Jurkat, Clone E6-1 (cell line): Measurements from ENCODE around the gene FOXO6.
A peak's percentile ranks its signal among the peaks of the same experiment; 100 is the strongest.

Source experiments
- DNase-seq: peaks from one replicate; pipeline ENCODE4 v3.0.0-alpha.2; 2011; ENCODE audit warnings: low read depth, low spot score
- H3K4me3 ChIP-seq: 2 replicates; pipeline ENCODE4 v1.5.1; 2011; ENCODE audit warnings: mild to moderate bottlenecking, low read length, control low read depth, moderate library complexity

The FOXO6 gene

GRCh38 chr1:41362749-41363590 is 1.7 kb downstream of the FOXO6 start:
- no peak for DNase-seq
- H3K4me3 ChIP-seq = no peak overlapping the region

- no peak overlapping the region for H3K4me3 ChIP-seq
- no peak for DNase-seq
These were observed 2.5 kb downstream of the FOXO6 start for GRCh38 chr1:41363591-41364320.

DNA sequence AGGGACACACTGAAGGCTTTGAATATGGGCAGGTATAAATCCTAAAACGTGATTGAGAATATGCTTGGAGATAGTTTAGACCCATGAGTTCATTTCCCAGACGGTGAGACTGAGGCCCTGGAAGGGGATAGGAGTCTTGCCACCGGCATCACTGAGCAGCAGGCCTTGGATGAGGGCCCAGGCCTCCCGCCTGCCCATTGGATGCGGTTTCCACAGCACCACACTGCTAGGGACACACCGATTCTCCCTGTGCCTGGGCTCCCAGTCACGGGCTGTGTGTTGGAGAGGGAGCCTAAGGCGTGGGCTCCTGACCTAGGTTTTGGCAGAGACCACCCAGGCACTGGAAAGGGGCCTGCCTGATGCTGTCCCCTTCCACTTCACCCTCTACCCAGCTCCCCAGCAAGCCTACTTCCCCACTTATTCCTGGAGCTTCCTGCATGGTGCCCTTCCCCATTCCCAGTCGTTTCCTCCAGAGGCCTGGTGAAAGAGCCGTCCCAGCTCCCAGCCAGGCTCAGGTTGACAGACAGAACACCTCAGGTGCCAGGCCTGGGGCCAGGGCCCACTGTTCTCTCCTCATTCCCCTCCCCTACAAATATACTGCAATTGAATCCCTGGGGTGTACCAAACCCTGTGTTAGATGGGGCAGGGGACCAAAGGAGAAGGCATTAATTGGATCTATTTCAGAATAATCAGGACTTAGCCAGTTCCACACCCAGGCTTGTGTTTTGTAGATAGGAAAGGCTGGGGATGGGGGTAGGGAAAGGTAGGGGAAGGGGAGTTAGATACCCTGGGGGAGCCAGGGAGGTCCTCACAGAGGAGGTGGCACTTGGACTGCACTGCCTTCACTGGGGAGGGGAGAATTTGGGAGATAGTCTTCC is 3.4 kb downstream of the FOXO6 start:
- DNase-seq = no peak
- H3K4me3 ChIP-seq = no peak overlapping the region

DNA sequence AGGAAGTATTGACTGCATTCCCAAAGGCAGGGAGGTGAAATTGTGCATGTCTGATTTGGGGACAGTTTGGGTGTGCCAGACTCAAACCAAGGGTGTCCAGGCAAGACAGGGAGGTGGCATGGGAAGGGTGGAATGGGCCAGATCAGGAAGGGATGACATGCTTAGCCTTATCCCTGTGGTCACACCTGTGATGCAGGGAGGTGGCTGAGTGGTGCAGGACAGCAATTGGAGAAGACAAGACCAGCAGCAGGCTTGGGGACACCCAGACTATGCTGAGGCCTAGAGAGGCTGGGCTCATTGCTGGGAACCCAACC is 4.0 kb downstream of the FOXO6 start:
- DNase-seq = no peak
- H3K4me3 ChIP-seq = no peak overlapping the region

DNA sequence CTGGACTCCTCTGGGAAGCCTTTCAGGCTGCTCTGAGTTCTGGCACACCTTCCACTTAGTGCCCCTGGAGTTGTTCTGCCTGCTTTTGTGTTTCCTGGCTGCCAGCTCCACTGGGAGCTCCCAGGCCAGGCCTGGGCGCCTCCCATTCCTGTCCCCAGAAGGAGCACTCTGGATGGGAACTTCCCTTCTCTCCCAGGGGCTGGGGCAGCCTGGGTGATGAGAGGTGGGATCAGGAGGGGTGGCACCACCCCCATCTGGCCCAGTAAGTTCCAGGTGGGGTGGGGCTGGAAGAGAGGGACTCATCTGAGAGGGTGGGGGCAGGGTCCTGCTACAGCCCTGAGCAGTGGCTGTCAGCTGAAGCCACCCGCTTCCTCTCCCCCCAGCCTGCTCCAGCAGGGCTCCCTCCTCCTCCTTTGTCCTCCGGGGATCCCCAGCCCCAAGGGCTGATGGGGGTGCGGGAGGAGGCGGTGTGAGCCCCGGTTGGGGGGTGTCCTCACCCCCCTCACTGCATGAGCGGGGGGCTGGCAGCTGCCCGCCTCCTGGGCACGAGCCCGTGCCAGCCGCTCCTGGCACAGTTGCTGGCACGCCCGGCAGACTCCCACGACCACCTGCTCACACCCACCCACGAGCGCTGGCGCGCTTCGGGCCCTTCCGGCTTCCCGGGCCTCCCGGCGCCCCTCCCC is 4.7 kb downstream of the FOXO6 start:
- peak overlapping the region; percentile 56 for H3K4me3 ChIP-seq
- peak; percentile 33 for DNase-seq

GRCh38 chr1:41366455-41367287 is 5.4 kb downstream of the FOXO6 start:
- peak overlapping the region; percentile 56 for H3K4me3 ChIP-seq
- peak; percentile 37 for DNase-seq

DNA sequence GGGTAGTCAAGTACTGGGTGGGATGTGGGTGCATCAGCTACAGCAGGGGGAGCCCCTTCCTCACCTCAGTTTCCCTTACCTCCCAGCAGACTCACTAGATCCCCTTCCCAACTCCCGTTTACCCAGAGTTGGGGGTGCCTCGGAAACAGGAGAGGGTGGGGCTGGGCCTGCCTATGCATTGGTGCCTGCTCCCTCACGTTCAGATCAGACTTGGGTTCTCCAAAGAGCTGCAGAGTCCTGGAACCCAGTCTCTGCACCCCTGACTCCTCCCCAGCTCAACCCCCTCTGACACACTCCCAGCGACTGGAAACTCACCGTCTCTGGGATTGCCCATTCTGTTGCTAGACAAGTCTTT is 6.0 kb downstream of the FOXO6 start:
- no peak for DNase-seq
- peak overlapping the region; percentile 56 for H3K4me3 ChIP-seq

- no peak for DNase-seq
These were observed 7.1 kb downstream of the FOXO6 start for GRCh38 chr1:41368366-41368765.

DNA sequence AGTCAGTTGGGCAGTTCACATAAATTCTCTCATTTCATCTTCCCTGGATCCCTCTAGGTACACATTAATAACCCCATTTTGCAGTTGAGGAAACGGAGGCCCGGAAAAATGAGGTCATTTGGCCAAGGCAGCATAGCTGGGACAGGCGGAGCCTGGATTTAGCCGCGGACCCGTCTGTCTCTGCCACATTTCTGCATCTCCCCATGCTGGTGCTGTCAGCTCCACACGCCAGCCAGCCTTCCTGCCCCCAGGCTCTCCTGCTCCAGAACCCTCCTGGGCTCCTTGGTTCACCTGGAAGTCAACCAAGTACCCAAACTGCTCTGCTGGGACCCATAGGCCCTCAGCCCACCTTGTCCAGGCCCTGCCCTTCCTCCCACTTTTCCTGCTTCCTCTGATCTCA is 7.6 kb downstream of the FOXO6 start:
- no peak overlapping the region for H3K4me3 ChIP-seq
- no peak for DNase-seq

More at GRCh38 chr1:41368366-41368765, 7.1 kb downstream of the FOXO6 start:
- H3K4me3 ChIP-seq = no peak overlapping the region

GRCh38 chr1:41369531-41369930 is 8.3 kb downstream of the FOXO6 start:
- no peak overlapping the region for H3K4me3 ChIP-seq
- no peak for DNase-seq

DNA sequence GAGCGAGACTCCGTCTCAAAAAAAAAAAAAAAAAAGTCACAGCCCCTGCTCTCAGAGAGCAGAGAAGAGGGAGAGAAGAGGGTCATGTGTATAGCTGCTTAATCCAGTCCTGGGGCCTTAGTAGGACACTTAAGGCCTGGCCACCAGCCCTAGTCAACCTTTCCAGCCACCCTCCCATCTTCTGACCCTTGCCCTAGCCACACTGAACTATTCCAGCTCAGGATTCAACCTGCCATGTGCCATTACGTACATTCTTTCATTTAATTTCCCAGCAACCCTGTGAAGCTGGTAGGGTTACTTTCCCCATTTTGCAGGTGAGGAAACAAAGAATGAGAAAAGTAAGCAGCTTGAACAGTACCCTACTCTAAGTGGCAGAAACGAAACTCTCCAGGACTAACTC is 9.0 kb downstream of the FOXO6 start:
- H3K4me3 ChIP-seq = no peak overlapping the region
- no peak for DNase-seq

DNA sequence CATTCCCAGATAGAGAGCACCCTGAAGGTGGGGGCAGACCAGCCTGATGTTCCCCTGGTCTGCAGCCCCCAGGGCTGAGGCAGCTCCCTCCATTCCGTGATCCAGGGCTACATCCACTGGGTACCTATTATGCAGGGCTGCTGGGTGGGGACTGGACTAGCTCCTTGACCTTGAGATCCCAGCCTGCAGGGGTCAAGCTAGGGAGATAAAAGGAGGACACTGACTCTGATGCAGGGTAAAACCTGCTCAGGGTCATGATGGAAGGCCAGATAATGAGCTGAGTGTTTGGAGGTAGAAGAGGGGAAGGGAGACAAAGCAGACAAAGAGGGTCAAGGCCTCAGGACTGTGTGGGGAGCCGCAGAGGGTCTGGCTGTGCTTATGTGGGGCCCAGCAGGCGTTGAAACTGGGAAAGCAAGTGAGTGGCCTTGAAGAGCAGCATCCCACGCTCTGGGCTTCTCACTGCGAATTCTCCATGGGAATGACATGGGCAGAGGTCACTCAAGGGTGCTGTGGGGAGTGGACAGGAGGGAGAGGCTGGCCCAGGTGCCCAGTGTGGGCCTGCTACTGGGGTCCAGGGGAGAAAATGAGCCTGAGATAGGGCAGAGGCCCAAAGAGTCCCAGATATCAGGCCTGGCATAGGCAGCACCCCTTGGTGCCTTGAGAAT is 9.7 kb downstream of the FOXO6 start:
- no peak for DNase-seq
- H3K4me3 ChIP-seq = no peak overlapping the region

GRCh38 chr1:41371630-41372599 is 10.7 kb downstream of the FOXO6 start:
- DNase-seq = no peak
- H3K4me3 ChIP-seq = no peak overlapping the region

DNA sequence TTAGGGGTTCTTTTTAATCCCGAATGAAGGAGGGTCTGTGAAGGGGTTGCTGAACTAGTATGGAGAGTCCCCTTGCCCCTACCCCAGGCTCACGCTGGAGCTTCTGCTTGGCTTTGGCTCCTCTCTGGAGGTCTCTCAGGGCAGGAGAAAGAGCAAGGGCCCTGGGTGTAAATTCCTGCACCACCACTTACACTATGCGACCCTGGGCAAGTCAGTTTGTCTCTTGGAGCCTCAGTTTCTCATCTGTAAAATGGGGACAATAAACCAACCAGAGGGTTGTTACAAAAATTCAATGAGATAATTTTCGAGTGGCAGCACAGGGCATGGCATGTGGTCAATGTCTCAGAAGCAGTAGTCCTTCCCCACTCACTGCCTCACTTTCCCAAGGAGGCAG is 11.4 kb downstream of the FOXO6 start:
- no peak overlapping the region for H3K4me3 ChIP-seq
- no peak for DNase-seq

DNA sequence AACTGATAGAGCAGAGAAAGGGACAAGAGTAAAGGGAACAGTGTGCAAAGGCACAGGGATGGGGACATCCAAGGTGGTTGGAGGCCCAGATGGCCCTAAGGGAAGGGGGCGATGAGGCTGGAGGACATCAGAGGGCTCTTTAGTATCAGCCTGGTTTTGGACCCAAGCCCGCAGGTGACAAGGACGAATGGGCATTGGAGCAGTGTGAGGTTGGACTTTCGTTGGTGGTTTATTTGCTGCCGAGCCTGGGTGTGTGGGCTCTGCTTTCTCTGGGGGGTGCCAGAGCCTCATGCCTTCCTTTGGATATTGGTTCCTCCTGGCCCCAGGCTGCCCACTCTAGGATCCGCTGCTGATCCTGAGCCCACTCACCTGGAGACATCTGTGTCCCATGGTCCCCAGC is 12.1 kb downstream of the FOXO6 start:
- DNase-seq = no peak
- no peak overlapping the region for H3K4me3 ChIP-seq

- DNase-seq = no peak
- no peak overlapping the region for H3K4me3 ChIP-seq
These were observed 13.5 kb downstream of the FOXO6 start for GRCh38 chr1:41374711-41375110.

GRCh38 chr1:41377397-41377796 is 16.2 kb downstream of the FOXO6 start:
- H3K4me3 ChIP-seq = no peak overlapping the region
- no peak for DNase-seq
